BLaER1 (cell line): ENCODE results near the gene PTGS2.

Source experiments
- H3K27ac ChIP-seq: shearing (Covaris generic); formaldehyde crosslinking; 2 replicates; pipeline ENCODE4 v1.8.1; 2022
- H3K27me3 ChIP-seq: shearing (Covaris generic); formaldehyde crosslinking; 2 replicates; pipeline ENCODE4 v1.8.1; 2022
- H3K36me3 ChIP-seq: shearing (Covaris generic); formaldehyde crosslinking; 2 replicates; pipeline ENCODE4 v1.8.1; 2022
- H3K4me1 ChIP-seq: shearing (Covaris generic); formaldehyde crosslinking; 2 replicates; pipeline ENCODE4 v1.8.1; 2022
- H3K4me2 ChIP-seq: shearing (Covaris generic); formaldehyde crosslinking; 2 replicates; pipeline ENCODE4 v1.8.1; 2022
- H3K4me3 ChIP-seq: shearing (Covaris generic); formaldehyde crosslinking; 2 replicates; pipeline ENCODE4 v1.8.1; 2022
- H3K9ac ChIP-seq: shearing (Covaris generic); formaldehyde crosslinking; 2 replicates; pipeline ENCODE4 v1.8.1; 2022
- H3K9me3 ChIP-seq: shearing (Covaris generic); formaldehyde crosslinking; 2 replicates; pipeline ENCODE4 v1.8.1; 2022
- H4K20me1 ChIP-seq: shearing (Covaris generic); formaldehyde crosslinking; 2 replicates; pipeline ENCODE4 v1.8.1; 2022
- Cebpa-rat ChIP-seq: shearing (Covaris generic); IDR thresholded peaks from 2 replicates; pipeline ENCODE4 v1.8.1; 2022

Gene PTGS2

DNA sequence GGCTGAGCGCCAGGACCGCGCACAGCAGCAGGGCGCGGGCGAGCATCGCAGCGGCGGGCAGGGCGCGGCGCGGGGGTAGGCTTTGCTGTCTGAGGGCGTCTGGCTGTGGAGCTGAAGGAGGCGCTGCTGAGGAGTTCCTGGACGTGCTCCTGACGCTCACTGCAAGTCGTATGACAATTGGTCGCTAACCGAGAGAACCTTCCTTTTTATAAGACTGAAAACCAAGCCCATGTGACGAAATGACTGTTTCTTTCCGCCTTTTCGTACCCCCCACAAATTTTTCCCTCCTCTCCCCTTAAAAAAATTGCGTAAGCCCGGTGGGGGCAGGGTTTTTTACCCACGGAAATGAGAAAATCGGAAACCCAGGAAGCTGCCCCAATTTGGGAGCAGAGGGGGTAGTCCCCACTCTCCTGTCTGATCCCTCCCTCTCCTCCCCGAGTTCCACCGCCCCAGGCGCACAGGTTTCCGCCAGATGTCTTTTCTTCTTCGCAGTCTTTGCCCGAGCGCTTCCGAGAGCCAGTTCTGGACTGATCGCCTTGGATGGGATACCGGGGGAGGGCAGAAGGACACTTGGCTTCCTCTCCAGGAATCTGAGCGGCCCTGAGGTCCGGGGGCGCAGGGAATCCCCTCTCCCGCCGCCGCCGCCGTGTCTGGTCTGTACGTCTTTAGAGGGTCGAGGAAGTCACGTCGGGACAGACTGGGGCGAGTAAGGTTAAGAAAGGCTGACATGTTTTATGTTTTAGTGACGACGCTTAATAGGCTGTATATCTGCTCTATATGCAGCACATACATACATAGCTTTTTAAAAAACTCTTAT lies at the start of gene PTGS2:
Gene PTGS2 (minus strand): TSS at position 179 of the 817 bp plus-strand sequence. CDS start 133 bp downstream, at position 46.
- no peaks in the 10 kb centered on the region for H3K4me1 ChIP-seq
- no peaks in the 10 kb centered on the region for H3K27me3 ChIP-seq
- no peak within 1 kb of the TSS for H3K4me3 ChIP-seq
- peaks cover 10% of the 10 kb centered on the region for H3K9me3 ChIP-seq
- no peak for TF ChIP-seq Cebpa-rat
- H3K36me3 ChIP-seq = no peaks in the 10 kb centered on the region
- no peak within 1 kb of the TSS for H3K4me2 ChIP-seq
- H3K27ac ChIP-seq = no peak within 1 kb of the TSS
- no peak within 1 kb of the TSS for H3K9ac ChIP-seq
- no peaks in the 10 kb centered on the region for H4K20me1 ChIP-seq

DNA sequence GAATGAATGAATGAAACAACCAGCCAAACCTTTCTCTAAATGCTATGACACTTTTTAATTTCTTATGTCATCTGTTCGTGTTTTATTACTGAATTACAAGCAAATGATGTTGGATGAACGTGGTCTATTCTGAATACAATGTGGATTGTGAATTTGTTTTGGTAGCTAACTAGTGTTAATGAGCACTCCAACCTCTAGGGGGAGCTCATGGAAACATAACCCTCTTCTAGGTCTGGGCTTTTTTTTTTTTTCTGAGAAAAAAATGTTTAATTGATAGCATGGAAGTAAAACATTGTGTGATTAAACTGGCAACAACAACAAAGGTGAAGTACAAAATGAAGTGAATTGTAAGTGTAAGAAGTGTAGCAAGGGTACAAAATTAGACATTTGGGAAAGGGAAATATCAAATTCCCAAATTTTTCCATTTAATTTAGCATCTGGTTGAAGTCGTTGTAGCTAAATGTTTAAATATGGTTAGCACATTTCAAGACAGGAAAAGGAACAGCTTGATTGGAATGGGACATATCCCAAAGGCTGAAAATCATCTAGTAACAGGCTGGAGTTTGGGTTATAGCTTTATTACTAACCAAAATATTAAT lies 42.6 kb upstream of the PTGS2 start:
- Histone ChIP-seq H3K9ac (no peak overlapping the region), H3K4me1 (no peaks in the 10 kb centered on the region), H3K9me3 (no peaks in the 10 kb centered on the region), H3K36me3 (no peaks in the 10 kb centered on the region), H3K27me3 (no peaks in the 10 kb centered on the region), H3K4me3 (no peak overlapping the region), H3K27ac (no peak overlapping the region), H3K4me2 (no peak overlapping the region), H4K20me1 (no peaks in the 10 kb centered on the region)
- TF ChIP-seq Cebpa-rat = no peak

DNA sequence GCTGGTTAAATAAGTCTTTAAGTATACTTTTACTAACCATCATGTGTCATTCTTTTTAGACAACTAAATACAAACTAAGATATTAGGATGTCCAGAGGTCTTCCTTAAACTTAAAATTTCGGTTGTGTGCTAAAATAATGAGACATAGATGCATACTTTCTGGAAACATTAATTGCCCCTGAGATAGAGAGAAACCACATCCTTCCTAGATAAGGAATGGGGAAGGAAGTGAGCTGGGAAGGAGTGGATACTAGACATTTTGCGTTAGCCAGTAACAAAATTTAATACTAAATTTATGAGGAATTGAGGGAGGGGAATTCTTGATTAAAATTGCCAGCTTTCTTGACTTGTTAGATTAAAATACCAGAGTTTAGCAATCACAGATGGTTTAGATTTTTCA lies 37.1 kb upstream of the PTGS2 start:
- H4K20me1 ChIP-seq = no peaks in the 10 kb centered on the region
- H3K27me3 ChIP-seq = no peaks in the 10 kb centered on the region
- H3K4me2 ChIP-seq = no peak overlapping the region
- no peaks in the 10 kb centered on the region for H3K36me3 ChIP-seq
- no peak overlapping the region for H3K9ac ChIP-seq
- H3K9me3 ChIP-seq = no peaks in the 10 kb centered on the region
- H3K4me1 ChIP-seq = peaks cover 4% of the 10 kb centered on the region; the same call in 1 of the 2 replicates
- no peak overlapping the region for H3K27ac ChIP-seq
- TF ChIP-seq Cebpa-rat = no peak
- no peak overlapping the region for H3K4me3 ChIP-seq

DNA sequence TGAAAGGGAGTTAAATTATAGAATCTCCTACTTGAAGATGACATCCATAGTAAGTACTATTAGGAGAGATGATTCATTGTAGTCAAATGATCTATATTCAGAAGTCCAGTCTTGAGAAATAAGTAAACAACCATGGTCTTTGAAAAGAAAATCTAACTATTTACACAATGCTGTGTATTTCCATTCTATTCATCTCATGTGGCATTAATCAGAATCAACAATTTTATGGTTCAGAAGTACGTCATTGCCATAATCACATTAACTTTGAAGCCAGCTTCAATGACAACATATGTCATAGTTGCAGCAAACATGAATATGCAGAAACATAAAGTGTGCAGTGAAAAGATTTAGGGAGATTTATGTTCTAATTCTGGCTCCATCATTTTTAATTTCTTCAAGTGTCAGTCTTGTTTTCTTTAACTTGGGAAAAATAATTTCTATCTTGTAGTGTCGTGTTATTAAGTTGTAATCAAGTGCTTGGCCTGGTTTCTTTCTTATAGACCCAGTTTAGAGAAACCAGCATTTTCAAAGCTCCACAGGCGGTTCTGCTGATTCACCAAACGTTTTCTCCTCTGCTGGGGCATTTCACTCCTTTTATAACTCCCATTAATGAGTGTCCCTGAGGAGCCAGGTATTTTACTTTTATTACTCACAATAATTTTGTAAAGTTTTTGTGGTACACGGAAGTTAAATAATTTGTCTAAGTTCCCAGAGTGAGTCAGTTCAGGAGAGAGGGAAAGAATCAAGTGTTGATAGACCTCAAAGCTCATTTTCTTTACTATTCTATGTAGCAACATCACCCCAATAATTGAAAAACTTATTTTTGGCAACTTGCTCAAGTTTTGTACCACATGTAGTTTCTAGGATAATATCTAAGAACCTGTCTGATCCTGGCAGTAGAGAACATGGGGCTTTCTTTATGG lies 35.9 kb upstream of the PTGS2 start:
- Histone ChIP-seq H3K27ac (no peak overlapping the region), H3K27me3 (no peaks in the 10 kb centered on the region), H4K20me1 (no peaks in the 10 kb centered on the region), H3K4me2 (no peak overlapping the region), H3K9ac (no peak overlapping the region), H3K9me3 (no peaks in the 10 kb centered on the region), H3K36me3 (no peaks in the 10 kb centered on the region), H3K4me1 (peaks cover 4% of the 10 kb centered on the region; the same call in 1 of the 2 replicates), H3K4me3 (no peak overlapping the region)
- no peak for TF ChIP-seq Cebpa-rat

DNA sequence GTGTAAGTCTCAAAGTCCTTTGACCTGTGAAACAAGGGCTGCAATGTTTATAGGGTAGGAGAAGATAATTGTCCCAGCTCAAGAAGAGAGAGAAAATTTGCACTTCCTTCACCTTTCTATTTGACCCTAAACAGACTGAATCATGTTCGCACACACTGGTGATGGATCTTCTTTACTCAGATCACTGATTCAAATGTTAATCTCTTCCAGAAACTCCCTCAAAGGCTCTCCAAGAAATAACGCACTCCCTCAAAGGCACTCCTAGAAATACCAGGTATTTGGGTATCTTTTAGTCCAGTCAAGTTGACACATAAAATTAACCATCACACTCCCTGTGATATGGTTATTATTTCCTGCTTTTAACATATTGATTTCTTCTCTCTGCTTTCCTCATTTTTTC lies 30.5 kb upstream of the PTGS2 start:
- H3K4me2 ChIP-seq = no peak overlapping the region
- no peaks in the 10 kb centered on the region for H4K20me1 ChIP-seq
- no peaks in the 10 kb centered on the region for H3K9me3 ChIP-seq
- H3K4me1 ChIP-seq = no peaks in the 10 kb centered on the region
- no peak overlapping the region for H3K9ac ChIP-seq
- no peak overlapping the region for H3K4me3 ChIP-seq
- H3K27ac ChIP-seq = no peak overlapping the region
- H3K27me3 ChIP-seq = no peaks in the 10 kb centered on the region
- no peaks in the 10 kb centered on the region for H3K36me3 ChIP-seq
- no peak for TF ChIP-seq Cebpa-rat

DNA sequence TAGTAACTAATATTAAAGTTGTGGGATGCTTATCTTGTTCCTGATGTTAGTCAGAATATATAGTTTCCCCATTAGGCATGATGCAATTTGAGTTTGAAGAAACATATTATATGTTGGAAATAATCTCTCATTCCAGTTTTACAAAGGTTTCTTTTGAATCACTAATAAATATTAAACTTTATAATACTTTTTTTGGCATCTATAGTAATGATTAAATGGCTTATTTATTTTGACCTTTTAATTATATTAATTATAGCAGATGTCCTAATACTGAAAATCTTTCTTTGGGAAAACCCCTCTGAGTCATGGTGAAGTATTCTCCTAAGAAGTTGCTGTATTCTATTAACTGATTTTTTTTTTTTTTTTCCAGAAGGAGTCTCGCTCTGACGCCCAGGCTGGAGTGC lies 28.5 kb upstream of the PTGS2 start:
- Histone ChIP-seq H3K4me1 (no peaks in the 10 kb centered on the region), H3K4me3 (no peak overlapping the region), H3K4me2 (no peak overlapping the region), H3K27me3 (no peaks in the 10 kb centered on the region), H4K20me1 (no peaks in the 10 kb centered on the region), H3K9me3 (no peaks in the 10 kb centered on the region), H3K9ac (no peak overlapping the region), H3K36me3 (no peaks in the 10 kb centered on the region), H3K27ac (no peak overlapping the region)
- TF ChIP-seq Cebpa-rat = no peak

DNA sequence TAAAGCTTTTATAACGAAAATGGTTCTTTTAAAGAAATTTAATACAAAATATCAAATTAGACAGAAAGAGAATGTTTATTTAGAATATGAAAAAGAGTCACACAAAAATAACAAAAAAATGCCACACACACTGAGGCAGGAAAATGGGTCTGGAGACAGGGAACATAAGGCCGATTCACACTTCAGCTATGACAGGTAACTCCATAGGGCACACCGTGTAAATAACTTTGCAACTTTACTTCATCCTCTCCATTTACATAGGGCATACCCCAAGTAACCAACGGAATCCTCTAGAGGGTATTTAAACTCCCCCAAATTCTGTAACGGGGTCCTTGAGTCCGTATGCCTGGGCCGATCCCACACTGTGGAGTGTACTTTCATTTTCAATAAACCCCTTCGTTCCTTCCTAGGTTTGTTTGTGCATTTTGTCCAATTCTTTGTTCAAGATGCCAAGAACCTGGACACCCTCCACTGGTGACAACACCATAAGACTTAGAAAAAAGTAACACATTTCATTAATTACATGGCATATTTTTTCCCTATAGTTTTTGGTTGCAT lies 23.1 kb upstream of the PTGS2 start:
- H3K4me3 ChIP-seq = no peak overlapping the region

DNA sequence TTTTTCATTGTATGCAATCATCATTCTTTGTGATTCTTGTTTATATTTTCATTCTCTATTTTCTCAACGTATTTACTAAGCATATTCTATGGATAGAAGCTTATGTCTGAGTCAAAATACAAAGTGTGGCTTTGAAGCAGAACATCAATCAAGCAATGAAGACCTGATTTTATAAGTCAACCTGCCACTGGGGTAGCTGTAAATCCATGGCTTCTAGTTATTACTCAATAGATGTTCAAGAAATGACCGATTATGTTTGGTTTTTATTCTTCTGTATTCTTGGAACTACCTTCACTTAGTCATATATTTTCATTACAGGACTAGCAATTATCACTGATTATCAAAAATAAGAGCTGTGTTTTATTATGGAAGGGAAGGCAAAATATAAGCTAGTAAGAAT lies 20.5 kb upstream of the PTGS2 start:
- Histone ChIP-seq H3K27ac (no peak overlapping the region), H3K4me3 (no peak overlapping the region), H3K9me3 (no peaks in the 10 kb centered on the region), H3K4me1 (no peaks in the 10 kb centered on the region), H3K27me3 (no peaks in the 10 kb centered on the region), H3K4me2 (no peak overlapping the region), H3K9ac (no peak overlapping the region), H4K20me1 (no peaks in the 10 kb centered on the region), H3K36me3 (no peaks in the 10 kb centered on the region)
- TF ChIP-seq Cebpa-rat = no peak

More for the DNA sequence above, 23.1 kb upstream of the PTGS2 start:
- Histone ChIP-seq H3K27ac (no peak overlapping the region), H3K9ac (no peak overlapping the region), H3K4me2 (no peak overlapping the region), H3K36me3 (no peaks in the 10 kb centered on the region), H3K27me3 (no peaks in the 10 kb centered on the region), H3K9me3 (no peaks in the 10 kb centered on the region), H3K4me1 (no peaks in the 10 kb centered on the region), H4K20me1 (no peaks in the 10 kb centered on the region)
- no peak for TF ChIP-seq Cebpa-rat

DNA sequence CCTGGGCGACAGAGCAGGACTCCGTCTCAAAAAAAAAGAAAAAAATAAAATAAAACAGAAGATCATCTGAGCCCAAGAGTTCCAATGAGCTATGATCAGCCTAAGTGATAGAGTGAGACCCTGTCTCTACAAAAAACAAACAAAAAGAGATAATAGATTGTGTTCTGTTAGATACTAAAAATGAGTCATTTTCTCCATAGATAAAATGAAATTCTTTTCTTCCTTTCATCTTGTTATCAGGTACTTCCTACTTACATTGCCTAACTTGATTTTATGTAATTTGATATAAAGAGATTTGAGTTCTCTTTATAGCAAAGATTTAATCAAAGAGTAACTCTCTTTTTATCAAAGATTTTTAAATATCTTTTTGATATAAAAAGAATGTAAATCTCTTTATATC lies 19.3 kb upstream of the PTGS2 start:
- no peak overlapping the region for H3K27ac ChIP-seq
- no peak for TF ChIP-seq Cebpa-rat
- H3K4me1 ChIP-seq = no peaks in the 10 kb centered on the region
- no peaks in the 10 kb centered on the region for H3K27me3 ChIP-seq
- no peaks in the 10 kb centered on the region for H4K20me1 ChIP-seq
- no peak overlapping the region for H3K9ac ChIP-seq
- no peak overlapping the region for H3K4me2 ChIP-seq
- no peak overlapping the region for H3K4me3 ChIP-seq
- H3K9me3 ChIP-seq = no peaks in the 10 kb centered on the region
- H3K36me3 ChIP-seq = no peaks in the 10 kb centered on the region
